Measurements from ENCODE around the gene CDC42EP4.
"Not testable (repeated sequence)": the region's sequence is repeated elsewhere in the genome, so short reads cannot be mapped to it uniquely, and the experiment has no call there.

CDC42EP4 gene

DNA sequence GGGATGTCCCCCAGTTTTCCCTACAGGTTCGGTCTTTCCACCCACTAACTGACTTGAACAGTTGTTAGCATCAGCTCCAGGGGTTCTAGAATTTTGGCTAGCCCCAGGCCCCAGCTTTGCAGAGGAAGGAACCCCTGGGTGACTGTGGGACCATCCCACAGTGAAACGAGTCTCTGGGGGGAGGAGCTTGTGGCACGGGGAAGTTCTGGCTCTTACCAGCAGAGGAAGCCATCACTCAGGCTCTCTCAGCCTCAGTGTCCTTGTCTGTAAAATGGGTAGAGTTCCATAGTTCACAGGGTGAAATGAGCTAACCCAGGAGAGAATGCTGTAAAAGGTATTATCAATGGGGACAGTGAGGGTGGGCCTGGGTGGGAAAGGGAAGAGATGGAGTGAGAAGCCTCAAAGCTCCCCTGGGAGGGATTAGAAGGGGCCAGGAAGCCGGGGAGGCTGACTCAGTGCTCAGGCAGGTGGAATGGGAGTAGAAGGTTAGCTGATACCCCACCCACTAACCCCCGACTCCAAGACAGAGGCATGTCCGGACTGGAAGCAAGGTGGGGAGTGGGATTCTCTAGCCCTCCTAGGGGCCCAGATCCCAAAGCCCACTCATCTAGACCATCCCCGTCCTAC lies 30.9 kb upstream of the CDC42EP4 start:
- peak; percentile 93 for DNase-seq

DNA sequence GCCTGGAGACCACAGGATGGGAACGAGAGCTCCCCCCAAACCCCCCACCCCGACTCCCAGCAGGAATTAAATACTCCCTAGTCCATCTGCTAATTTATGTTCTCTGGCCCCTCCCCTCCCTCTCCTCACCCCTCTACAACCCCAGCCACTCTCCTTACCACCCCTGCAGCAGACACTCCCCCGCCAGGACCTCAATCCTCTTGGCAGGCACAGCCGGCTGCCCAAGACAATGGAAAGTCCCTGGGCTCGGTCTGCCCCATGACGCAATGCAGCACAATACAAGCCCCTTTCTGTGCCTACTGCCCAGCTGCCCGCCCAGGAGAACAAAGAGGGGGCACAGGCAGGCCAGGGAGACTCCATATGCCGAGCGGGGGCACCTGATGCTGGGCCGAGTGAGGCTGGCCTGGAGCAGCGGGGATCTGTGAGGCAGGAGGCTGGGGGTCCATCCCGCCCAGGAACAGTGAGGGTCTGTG lies 30.3 kb upstream of the CDC42EP4 start:
- peak; percentile 84 for DNase-seq

DNA sequence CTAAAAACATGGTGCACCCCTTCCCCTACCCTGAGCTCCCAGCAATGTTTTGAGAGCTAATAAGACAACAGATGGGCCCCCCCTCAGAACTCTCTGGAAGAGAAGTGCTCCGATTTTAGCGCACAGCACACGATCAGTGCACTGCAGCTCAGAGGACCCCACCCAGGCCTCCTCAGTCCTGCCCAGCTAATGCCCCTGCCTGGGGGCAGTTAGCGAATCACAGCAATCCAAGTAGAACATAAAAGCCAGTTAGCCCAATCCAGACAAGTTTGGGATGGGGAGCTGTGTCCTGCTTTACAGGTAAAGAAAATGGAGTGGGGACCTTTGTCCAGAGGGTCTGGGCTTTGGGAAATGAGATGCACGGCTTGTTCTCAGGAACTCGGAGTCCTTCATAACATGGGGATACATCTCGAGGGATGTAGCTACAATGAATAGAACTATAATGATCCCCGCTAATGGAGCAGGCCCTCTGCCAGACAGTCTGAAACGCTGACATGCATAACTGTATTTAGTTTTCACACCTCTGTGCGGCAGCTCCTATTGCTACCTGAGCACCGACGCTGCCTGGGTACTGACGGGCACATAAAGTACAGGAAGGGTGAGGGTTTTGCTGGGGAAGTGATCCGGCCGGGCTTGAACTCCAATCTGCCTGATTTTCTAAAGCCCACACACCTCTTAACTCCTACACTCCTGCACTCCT lies 29.7 kb upstream of the CDC42EP4 start:
- no peak for DNase-seq

DNA sequence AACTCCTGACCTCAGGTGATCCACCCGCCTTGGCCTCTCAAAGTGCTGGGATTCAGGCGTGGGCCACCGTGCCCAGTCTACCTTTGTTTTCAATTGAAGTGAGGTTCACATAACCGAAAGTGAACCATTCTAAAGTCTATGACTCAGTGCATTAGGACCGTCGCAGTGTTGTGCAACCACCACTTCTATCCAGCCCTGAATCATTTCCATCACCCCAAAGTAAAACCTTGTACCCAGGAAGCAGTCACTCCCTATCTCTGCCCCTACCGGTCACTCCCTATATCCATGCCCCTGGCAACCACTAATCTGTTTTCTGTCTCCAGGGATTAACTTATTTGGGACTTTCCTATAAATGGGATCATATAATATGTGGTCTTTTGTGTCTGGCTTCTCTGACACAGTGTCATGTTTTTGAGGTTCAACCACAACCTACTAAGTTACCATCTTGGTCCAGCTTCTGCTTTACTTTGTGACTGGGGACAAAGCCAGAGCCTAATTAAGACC lies 28.3 kb upstream of the CDC42EP4 start:
- DNase-seq: peak; percentile 88

GRCh38 chr17:73338566-73339197 lies 26.9 kb upstream of the CDC42EP4 start:
- no peak for DNase-seq

GRCh38 chr17:73338050-73338521 lies 26.3 kb upstream of the CDC42EP4 start:
- DNase-seq: peak; percentile 22

- no peak for DNase-seq
These were observed 25.5 kb upstream of the CDC42EP4 start for GRCh38 chr17:73337330-73337710.

- DNase-seq: no peak
These were observed 24.9 kb upstream of the CDC42EP4 start for GRCh38 chr17:73336408-73337329.

- no peak for DNase-seq
These were observed 24.0 kb upstream of the CDC42EP4 start for GRCh38 chr17:73335591-73336407.

- no peak for DNase-seq
These were observed 23.1 kb upstream of the CDC42EP4 start for GRCh38 chr17:73334771-73335513.

GRCh38 chr17:73333445-73333844 lies 21.6 kb upstream of the CDC42EP4 start:
- not testable (repeated sequence) for DNase-seq

DNA sequence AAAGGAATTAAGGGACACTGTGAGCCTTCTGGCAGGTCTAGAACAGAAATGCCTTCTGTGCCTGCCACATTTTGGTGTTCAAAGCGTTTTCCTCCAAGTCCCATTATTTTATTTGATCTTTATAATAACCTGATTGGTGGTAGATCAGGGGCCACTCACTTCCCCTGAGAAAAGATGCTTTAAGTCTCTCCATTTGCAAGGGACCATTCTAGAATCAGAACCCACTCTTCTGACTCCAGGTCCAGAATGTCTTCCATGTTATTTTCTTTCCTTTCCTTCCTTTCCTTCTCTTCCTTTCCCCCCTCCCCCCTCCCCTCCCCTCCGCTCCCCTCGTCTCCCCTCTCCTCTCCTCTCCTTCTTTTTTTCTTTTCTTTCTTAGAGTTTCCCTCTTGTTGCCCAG lies 19.3 kb upstream of the CDC42EP4 start:
- no peak for DNase-seq

DNA sequence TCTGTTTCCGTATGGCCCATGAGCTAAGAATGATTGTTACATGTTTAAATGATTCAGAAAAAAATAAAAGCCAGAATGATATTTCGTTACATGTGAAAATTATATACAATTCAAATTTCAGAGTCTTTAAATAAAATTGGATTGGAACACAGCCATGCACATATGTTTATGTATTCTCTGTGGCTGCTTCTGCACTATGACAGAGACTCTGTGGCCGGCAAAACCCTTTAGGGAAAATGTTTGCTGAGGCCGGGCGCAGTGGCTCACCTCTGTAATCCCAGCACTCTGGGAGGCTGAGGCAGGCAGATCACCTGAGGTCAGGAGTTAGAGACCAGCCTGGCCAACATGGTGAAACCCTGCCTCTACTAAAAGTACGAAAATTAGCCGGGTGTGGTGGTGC lies 15.9 kb upstream of the CDC42EP4 start:
- no peak for DNase-seq

DNA sequence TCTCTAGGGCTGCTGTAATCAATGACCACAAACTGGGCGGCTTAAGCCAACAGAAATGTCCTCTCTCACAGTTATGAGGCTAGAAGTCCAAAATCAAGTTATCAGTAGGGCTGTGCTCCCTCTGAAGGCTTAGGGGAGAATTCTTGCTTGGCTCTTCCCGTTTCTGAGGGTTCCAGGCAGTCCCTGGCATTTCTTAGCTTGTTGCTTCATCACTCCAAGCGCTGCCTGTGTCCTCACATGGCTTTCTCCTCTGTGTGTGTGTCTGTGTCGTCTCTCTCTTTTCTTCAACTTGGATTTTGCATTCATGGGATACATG lies 13.7 kb upstream of the CDC42EP4 start:
- DNase-seq: peak; percentile 77

GRCh38 chr17:73324711-73325526 lies 13.1 kb upstream of the CDC42EP4 start:
- no peak for DNase-seq

- DNase-seq: peak; percentile 58
These were observed 12.3 kb upstream of the CDC42EP4 start for GRCh38 chr17:73324160-73324475.

GRCh38 chr17:73323409-73324159 lies 11.8 kb upstream of the CDC42EP4 start:
- DNase-seq: no peak

GRCh38 chr17:73320601-73321264 lies 8.9 kb upstream of the CDC42EP4 start:
- peak; percentile 51 for DNase-seq

- DNase-seq: no peak
These were observed 8.0 kb upstream of the CDC42EP4 start for GRCh38 chr17:73319766-73320165.
